Fibroblast of skin of left quadriceps (primary cell): Measurements from ENCODE around the gene PSENEN.

Experiments
- DNase-seq, 2 experiments: peaks; one replicate each; pipeline ENCODE4 v3.0.0-alpha.2; 2013; ENCODE audit warnings: low read depth in 2 of 2

Gene PSENEN

GRCh38 chr19:35773020-35773806 is 27.8 kb downstream of the PSENEN start:
- no peak for DNase-seq

GRCh38 chr19:35774274-35775045 is 29.0 kb downstream of the PSENEN start:
- DNase-seq = no peak

GRCh38 chr19:35775046-35775297 is 29.5 kb downstream of the PSENEN start:
- DNase-seq = no peak

GRCh38 chr19:35775298-35776101 is 30.0 kb downstream of the PSENEN start, which contains the start of gene ARHGAP33:
TSS of gene ARHGAP33 (plus strand) at chr19:35775564. CDS start at chr19:35775659, 95 bp downstream.
- peak; percentile 92 for DNase-seq

GRCh38 chr19:35776102-35776788 is 30.8 kb downstream of the PSENEN start:
- DNase-seq = no peak

GRCh38 chr19:35777086-35777841 is 31.8 kb downstream of the PSENEN start:
- no peak for DNase-seq

- no peak for DNase-seq
These were observed 32.5 kb downstream of the PSENEN start for GRCh38 chr19:35777961-35778360.

GRCh38 chr19:35779033-35779432 is 33.6 kb downstream of the PSENEN start:
- no peak for DNase-seq

GRCh38 chr19:35780058-35780457 is 34.6 kb downstream of the PSENEN start:
- DNase-seq = no peak

- DNase-seq = no peak
These were observed 35.3 kb downstream of the PSENEN start for GRCh38 chr19:35780717-35781116.

- DNase-seq = no peak
These were observed 36.2 kb downstream of the PSENEN start for GRCh38 chr19:35781650-35782049.

- no peak for DNase-seq
These were observed 37.1 kb downstream of the PSENEN start for GRCh38 chr19:35782589-35782988.

GRCh38 chr19:35783469-35784434 is 38.3 kb downstream of the PSENEN start:
- no peak for DNase-seq

GRCh38 chr19:35784503-35785338 is 39.3 kb downstream of the PSENEN start:
- DNase-seq = no peak

GRCh38 chr19:35785339-35785627 is 39.8 kb downstream of the PSENEN start:
- no peak for DNase-seq

GRCh38 chr19:35786299-35787160 is 41.1 kb downstream of the PSENEN start:
- DNase-seq = no peak

- DNase-seq = no peak
These were observed 41.9 kb downstream of the PSENEN start for GRCh38 chr19:35787227-35787799.
